HEK293 (cell line): Measurements from ENCODE around the gene POLR3B.

Experiments used
- BCL11A ChIP-seq: fragments of 450-650 bp; formaldehyde crosslinking; IDR thresholded peaks from 2 replicates; pipeline ENCODE4 v1.5.1; 2016; ENCODE audit warnings: low read depth, missing biosample characterization, missing genetic modification characterization
- CTCF ChIP-seq: fragments of 450-650 bp; formaldehyde crosslinking; IDR thresholded peaks from 2 replicates; pipeline ENCODE4 v1.5.1; 2016; ENCODE audit warnings: missing biosample characterization, missing genetic modification characterization
- KLF16 ChIP-seq: fragments of 450-650 bp; formaldehyde crosslinking; IDR thresholded peaks from 2 replicates; pipeline ENCODE4 v1.5.1; 2017; ENCODE audit warnings: missing biosample characterization, missing genetic modification characterization
- RBAK ChIP-seq: fragments of 450-650 bp; formaldehyde crosslinking; IDR thresholded peaks from 2 replicates; pipeline ENCODE4 v1.5.1; 2016; ENCODE audit warnings: missing biosample characterization, missing genetic modification characterization
- SP2 ChIP-seq: fragments of 450-650 bp; formaldehyde crosslinking; IDR thresholded peaks from 2 replicates; pipeline ENCODE4 v1.5.1; 2016; ENCODE audit warnings: missing biosample characterization, missing genetic modification characterization
- YY1 ChIP-seq: fragments of 450-650 bp; formaldehyde crosslinking; IDR thresholded peaks from 2 replicates; pipeline ENCODE4 v1.5.1; 2018; ENCODE audit warnings: missing biosample characterization, missing genetic modification characterization
- ZNF174 ChIP-seq: fragments of 450-650 bp; formaldehyde crosslinking; IDR thresholded peaks from 2 replicates; pipeline ENCODE4 v1.5.0; 2017; ENCODE audit warnings: missing biosample characterization, mild to moderate bottlenecking, missing genetic modification characterization
- ZNF274 ChIP-seq, 2 experiments: fragments of 200-500 bp in 1 of 2; fragments of 450-650 bp in 1 of 2; sonication (Bioruptor generic) in 1 of 2; formaldehyde crosslinking in 1 of 2; IDR thresholded peaks; 2 replicates each; pipeline versions ENCODE4 v1.5.1 to v1.6.1; 2014 to 2016; ENCODE audit warnings: borderline replicate concordance in 1 of 2, inconsistent platforms in 1 of 2, low read length in 1 of 2, missing biosample characterization in 1 of 2, missing genetic modification characterization in 1 of 2
- ZNF292 ChIP-seq: fragments of 450-650 bp; formaldehyde crosslinking; IDR thresholded peaks from 2 replicates; pipeline ENCODE4 v1.5.1; 2016; ENCODE audit warnings: low read depth, missing biosample characterization, missing genetic modification characterization, borderline replicate concordance
- ZNF350 ChIP-seq: fragments of 450-650 bp; formaldehyde crosslinking; IDR thresholded peaks from 2 replicates; pipeline ENCODE4 v1.5.0; 2017; ENCODE audit warnings: missing biosample characterization, mild to moderate bottlenecking, missing genetic modification characterization
- ZNF610 ChIP-seq: fragments of 450-650 bp; formaldehyde crosslinking; IDR thresholded peaks from 2 replicates; pipeline ENCODE4 v1.5.1; 2016; ENCODE audit warnings: missing biosample characterization, missing genetic modification characterization, borderline replicate concordance
- TF ChIP-seq, protein P1 (sequence below): fragments of 450-650 bp; formaldehyde crosslinking; IDR thresholded peaks from 2 replicates; pipeline ENCODE4 v1.5.1; 2017; ENCODE audit warnings: missing biosample characterization, mild to moderate bottlenecking, missing genetic modification characterization, moderate library complexity

DNA sequence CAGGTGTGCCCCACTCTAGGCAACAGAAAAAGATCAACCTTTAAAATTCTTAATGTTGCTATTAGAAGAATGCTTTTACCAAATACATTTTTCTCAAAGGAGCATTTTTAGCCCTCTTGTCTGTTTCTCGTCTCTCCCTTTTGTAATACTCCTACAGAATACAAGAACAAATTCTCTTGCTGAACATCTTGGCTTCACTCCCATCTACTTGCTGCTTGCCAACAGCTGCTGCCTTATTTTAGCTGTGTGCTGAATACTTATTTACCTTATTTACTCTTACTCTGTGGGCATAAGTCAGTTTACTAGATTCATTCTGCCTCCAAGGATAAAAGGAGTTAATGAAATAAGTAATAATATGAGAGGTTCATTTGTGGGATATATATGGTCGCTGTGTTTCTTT is 70.8 kb downstream of the POLR3B start:
- TF ChIP-seq YY1: no peak
- TF ChIP-seq ZNF174 (tag by site-specific recombination): no peak
- TF ChIP-seq KLF16 (tag by site-specific recombination): no peak
- TF ChIP-seq CTCF (tag by site-specific recombination): no peak
- TF ChIP-seq ZNF610: no peak
- TF ChIP-seq ZNF274 (IDR thresholded peaks at IDR 0.05; ENCODE audit: low read length): no peak
- no peak for TF ChIP-seq ZNF274 (tag by site-specific recombination; IDR thresholded peaks at IDR 0.05; ENCODE audit: borderline replicate concordance)
- TF ChIP-seq, protein P1, sequence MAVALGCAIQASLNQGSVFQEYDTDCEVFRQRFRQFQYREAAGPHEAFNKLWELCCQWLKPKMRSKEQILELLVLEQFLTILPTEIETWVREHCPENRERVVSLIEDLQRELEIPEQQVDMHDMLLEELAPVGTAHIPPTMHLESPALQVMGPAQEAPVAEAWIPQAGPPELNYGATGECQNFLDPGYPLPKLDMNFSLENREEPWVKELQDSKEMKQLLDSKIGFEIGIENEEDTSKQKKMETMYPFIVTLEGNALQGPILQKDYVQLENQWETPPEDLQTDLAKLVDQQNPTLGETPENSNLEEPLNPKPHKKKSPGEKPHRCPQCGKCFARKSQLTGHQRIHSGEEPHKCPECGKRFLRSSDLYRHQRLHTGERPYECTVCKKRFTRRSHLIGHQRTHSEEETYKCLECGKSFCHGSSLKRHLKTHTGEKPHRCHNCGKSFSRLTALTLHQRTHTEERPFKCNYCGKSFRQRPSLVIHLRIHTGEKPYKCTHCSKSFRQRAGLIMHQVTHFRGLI (tag by site-specific recombination): no peak
- TF ChIP-seq ZNF350 (tag by site-specific recombination): no peak
- no peak for TF ChIP-seq ZNF292 (tag by site-specific recombination)
- no peak for TF ChIP-seq BCL11A
- TF ChIP-seq RBAK (tag by site-specific recombination): no peak
- no peak for TF ChIP-seq SP2 (tag by site-specific recombination)
